Upper lobe of right lung (tissue), 1 donor: ENCODE measurements around the gene RANGAP1. TPM values are rescaled to one million over a fixed set of nuclear protein-coding genes. Genes with fewer than 3 reads are reported as not detected.
"Not testable (repeated sequence)": the region's sequence is repeated elsewhere in the genome, so short reads cannot be mapped to it uniquely, and the experiment has no call there.

ENCODE experiments used
- ATAC-seq: fragments of 200-7000 bp; cut with Tn5 transposase; one replicate; pipeline ENCODE4 v1.9.1; 2020; ENCODE audit warnings: mild to moderate bottlenecking, moderate library complexity
- DNase-seq: peaks from one replicate; pipeline ENCODE4 v3.0.0-alpha.2; 2020
- H3K27ac ChIP-seq: fragments of 200-600 bp; one replicate; pipeline ENCODE4 v1.8.0; 2022
- H3K27me3 ChIP-seq: fragments of 200-600 bp; one replicate; pipeline ENCODE4 v1.8.0; 2022; ENCODE audit warnings: mild to moderate bottlenecking
- H3K36me3 ChIP-seq: fragments of 200-600 bp; one replicate; pipeline ENCODE4 v1.8.0; 2022
- H3K4me1 ChIP-seq: fragments of 200-600 bp; one replicate; pipeline ENCODE4 v1.8.0; 2022
- H3K4me3 ChIP-seq: fragments of 200-600 bp; one replicate; pipeline ENCODE4 v1.8.0; 2022; ENCODE audit warnings: mild to moderate bottlenecking
- H3K9me3 ChIP-seq: fragments of 200-600 bp; one replicate; pipeline ENCODE4 v1.8.0; 2022
- intact Hi-C: fragments of 100-400 bp; cut with DNase I; formaldehyde crosslinking; loops from one replicate; pipeline ENCODE4 v1.11.0; 2022
- total RNA-seq: library from RNA; stranded (reverse); fragmentation: NEBNext Ultra II Directional; extraction: Animal tissue kit (Norgen Biotek cat#: 25700); gene quantifications from one replicate; pipeline ENCODE4 v1.2.1, GENCODE V29; 2021
- TF ChIP-seq, protein P1 (sequence below): fragments of 200-600 bp; IDR thresholded peaks from one replicate; pipeline ENCODE4 v1.8.0; 2022; ENCODE audit warnings: antibody characterized with exemption
- donor health status: DM: no; HTN: yes; CAD: no; lungs with severe emphysema.

RANGAP1 gene
- total RNA-seq, 1 donor from 2014 or later: 48.0 TPM

- Histone ChIP-seq H3K36me3 (no peaks in the 10 kb centered on the region), H3K9me3 (no peaks in the 10 kb centered on the region), H3K4me3 (peak overlapping the region; percentile 96), H3K4me1 (peaks cover 13% of the 10 kb centered on the region), H3K27ac (peak overlapping the region; percentile 92), H3K27me3 (no peaks in the 10 kb centered on the region)
- intact Hi-C loops: no loop called here
- TF ChIP-seq, protein P1, sequence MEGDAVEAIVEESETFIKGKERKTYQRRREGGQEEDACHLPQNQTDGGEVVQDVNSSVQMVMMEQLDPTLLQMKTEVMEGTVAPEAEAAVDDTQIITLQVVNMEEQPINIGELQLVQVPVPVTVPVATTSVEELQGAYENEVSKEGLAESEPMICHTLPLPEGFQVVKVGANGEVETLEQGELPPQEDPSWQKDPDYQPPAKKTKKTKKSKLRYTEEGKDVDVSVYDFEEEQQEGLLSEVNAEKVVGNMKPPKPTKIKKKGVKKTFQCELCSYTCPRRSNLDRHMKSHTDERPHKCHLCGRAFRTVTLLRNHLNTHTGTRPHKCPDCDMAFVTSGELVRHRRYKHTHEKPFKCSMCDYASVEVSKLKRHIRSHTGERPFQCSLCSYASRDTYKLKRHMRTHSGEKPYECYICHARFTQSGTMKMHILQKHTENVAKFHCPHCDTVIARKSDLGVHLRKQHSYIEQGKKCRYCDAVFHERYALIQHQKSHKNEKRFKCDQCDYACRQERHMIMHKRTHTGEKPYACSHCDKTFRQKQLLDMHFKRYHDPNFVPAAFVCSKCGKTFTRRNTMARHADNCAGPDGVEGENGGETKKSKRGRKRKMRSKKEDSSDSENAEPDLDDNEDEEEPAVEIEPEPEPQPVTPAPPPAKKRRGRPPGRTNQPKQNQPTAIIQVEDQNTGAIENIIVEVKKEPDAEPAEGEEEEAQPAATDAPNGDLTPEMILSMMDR: no peak
- no peak for ATAC-seq
- no peak for DNase-seq
Observed at GRCh38 chr22:41302811-41303210, 16.8 kb upstream of the RANGAP1 start.

- Histone ChIP-seq H3K27ac (peak overlapping the region; percentile 92), H3K4me3 (peak overlapping the region; percentile 96), H3K4me1 (peaks cover 13% of the 10 kb centered on the region), H3K36me3 (no peaks in the 10 kb centered on the region), H3K9me3 (no peaks in the 10 kb centered on the region), H3K27me3 (no peaks in the 10 kb centered on the region)
- peak; percentile 40 for ATAC-seq
- peak; percentile 66 for DNase-seq
- TF ChIP-seq, protein P1: no peak
- intact Hi-C loops: no loop called here
Observed at GRCh38 chr22:41302021-41302767, 16.2 kb upstream of the RANGAP1 start.

GRCh38 chr22:41301085-41302020 is 15.4 kb upstream of the RANGAP1 start, which contains the start of gene ZC3H7B:
TSS of gene ZC3H7B (plus strand) at chr22:41301525. CDS start at chr22:41320661, 19,136 bp downstream.
- H3K4me3 ChIP-seq: peak within 1 kb of the TSS; percentile 96
- no peaks in the 10 kb centered on the region for H3K27me3 ChIP-seq
- DNase-seq: peak; percentile 91
- ATAC-seq: peak; percentile 97
- H3K27ac ChIP-seq: peak within 1 kb of the TSS; percentile 92
- intact Hi-C loops: no loop called here
- TF ChIP-seq, protein P1: peak; percentile 66
- peaks cover 13% of the 10 kb centered on the region for H3K4me1 ChIP-seq
- no peaks in the 10 kb centered on the region for H3K36me3 ChIP-seq
- H3K9me3 ChIP-seq: no peaks in the 10 kb centered on the region

GRCh38 chr22:41300661-41301060 is 14.7 kb upstream of the RANGAP1 start:
- intact Hi-C loops: no loop called here
- no peak for DNase-seq
- TF ChIP-seq, protein P1: no peak
- ATAC-seq: no peak
- H3K36me3 ChIP-seq: no peaks in the 10 kb centered on the region
- H3K9me3 ChIP-seq: no peaks in the 10 kb centered on the region
- H3K4me1 ChIP-seq: peaks cover 13% of the 10 kb centered on the region
- H3K27ac ChIP-seq: peak overlapping the region; percentile 92
- no peaks in the 10 kb centered on the region for H3K27me3 ChIP-seq
- peak overlapping the region; percentile 96 for H3K4me3 ChIP-seq

DNA sequence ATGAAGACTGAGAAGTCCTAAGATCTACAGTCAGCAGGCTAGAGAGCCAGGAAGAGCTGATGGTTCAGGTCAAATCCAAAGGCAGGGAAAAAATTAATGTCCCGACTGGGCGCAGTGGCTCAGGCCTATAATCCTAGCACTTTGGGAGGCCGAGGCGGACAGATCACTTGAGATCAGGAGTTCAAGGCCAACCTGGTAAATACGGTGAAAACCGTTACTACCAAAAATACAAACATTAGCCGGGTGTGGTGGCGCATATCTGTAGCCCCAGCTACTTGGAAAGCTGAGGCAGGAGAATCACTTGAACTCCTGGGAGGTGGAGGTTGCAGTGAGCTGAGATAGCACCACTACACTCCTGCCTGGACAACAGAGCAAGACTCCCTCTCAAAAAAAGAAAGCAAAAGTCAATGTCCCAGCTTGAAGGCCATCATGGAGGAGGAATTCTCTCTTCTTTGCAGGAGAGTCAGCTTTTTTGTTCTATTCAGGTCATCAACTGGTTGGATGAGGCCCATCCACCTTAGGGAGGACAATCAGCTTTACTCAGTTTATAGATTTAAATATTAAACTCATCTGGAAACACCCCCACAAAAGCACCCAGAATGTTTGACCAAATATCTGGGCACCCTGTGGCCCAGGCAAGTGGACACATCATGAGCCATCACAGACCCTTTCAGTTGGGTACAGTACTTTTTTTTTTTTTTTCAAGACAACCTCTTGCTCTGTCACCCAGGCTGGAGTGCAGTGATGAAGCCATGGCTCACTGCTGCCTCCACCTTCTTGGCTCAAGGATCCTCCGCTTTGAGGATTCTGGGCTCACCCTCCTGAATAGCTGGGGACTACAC is 11.1 kb upstream of the RANGAP1 start:
- H3K4me1 ChIP-seq: peaks cover 6% of the 10 kb centered on the region
- no peak for ATAC-seq
- H3K9me3 ChIP-seq: no peaks in the 10 kb centered on the region
- TF ChIP-seq, protein P1: no peak
- H3K27ac ChIP-seq: no peak overlapping the region
- H3K36me3 ChIP-seq: no peaks in the 10 kb centered on the region
- H3K27me3 ChIP-seq: no peaks in the 10 kb centered on the region
- intact Hi-C loops: no loop called here
- DNase-seq: no peak
- no peak overlapping the region for H3K4me3 ChIP-seq

DNA sequence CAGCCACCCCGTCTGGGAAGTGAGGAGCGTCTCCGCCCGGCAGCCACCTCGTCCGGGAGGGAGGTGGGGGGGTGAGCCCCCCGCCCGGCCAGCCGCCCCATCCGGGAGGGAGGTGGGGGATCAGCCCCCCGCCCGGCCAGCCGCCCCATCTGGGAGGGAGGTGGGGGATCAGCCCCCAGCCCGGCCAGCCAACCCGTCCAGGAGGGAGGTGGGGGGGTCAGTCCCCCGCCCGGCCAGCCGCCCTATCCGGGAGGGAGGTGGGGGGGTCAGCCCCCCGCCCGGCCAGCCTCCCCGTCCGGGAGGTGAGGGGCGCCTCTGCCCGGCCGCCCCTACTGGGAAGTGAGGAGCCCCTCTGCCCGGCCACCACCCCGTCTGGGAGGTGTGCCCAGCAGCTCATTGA is 8.8 kb upstream of the RANGAP1 start:
- H3K9me3 ChIP-seq, ATAC-seq, intact Hi-C loops, H3K27ac ChIP-seq, H3K36me3 ChIP-seq, H3K4me1 ChIP-seq, DNase-seq, H3K27me3 ChIP-seq, H3K4me3 ChIP-seq: not testable (repeated sequence)
